Hair follicular keratinocyte (primary cell): ENCODE data around the gene GPR119. TPM values are rescaled to one million over a fixed set of nuclear protein-coding genes. Genes with fewer than 3 reads are reported as not detected.

Experiments used
- total RNA-seq: library from RNA; depleted of rRNA; stranded (reverse); fragments of >200 nt; gene quantifications from 2 replicates; pipeline ENCODE4 v1.2.3, GENCODE V29; 2015

GPR119 gene
- not detected in 2 replicates for total RNA-seq

DNA sequence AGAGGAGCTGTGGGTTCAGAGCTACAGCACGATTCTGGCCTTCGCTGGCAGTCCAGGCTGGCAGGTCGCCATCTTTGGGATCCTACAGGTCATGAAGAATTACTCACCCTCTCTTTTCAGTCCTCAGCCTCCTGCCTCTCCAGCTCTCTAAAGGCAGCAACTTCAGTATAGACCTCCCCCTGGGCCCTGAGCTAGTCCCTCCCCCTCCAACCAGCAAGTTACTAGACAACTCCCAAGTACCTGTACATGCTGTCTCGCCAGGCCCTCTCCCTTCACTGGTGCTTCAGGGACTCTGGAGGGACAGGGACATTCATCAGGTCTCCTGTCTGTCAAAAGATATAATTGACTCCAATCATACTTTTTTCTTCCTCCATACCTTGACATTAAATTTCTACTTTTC, at the start of gene GPR119:
TSS of gene GPR119 (minus strand) at position 155 of the 400 bp plus-strand sequence. CDS start 227 bp downstream, outside the sequence.

DNA sequence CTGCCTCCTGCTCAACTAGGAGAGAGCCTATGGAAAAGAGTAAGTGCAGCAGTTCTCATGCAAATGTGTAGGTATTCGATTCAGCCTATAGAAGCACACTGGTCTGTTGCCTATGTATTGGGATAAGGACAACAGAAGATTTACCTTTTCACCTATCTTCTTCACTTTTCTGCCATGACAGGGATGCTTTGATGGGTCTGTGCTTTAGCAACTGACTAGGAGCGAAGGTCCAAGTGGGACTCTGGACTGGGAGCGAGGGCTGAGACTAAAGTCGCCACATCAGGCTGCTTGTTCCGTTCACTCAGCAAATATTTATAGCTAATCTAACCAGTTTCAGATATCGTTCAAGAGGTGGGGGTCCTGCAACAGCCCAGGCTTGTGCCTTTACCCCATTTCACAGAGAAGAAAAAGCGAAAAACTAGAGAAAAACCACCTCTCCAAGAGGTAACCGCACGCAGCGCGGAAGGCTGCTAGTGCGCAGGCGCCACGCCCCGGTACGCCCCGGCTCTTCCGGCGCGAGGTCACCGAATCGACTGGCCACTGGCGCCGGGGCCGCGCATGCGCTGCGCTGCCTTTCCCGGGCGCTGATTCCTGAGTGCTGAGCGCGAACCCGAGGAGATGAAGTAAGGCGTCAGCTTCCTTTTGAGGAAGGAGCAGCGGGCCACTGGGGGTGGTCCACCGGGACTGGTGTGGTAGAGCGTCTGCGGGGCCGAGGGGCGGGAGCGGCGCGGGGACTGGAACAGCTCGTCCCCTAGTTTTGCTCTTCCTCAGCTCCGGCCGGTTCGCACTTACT, 16.1 kb upstream of the GPR119 start, which contains the start of gene RBMX2:
TSS of gene RBMX2 (plus strand) at position 573 of the 793 bp plus-strand sequence. CDS start at position 619, 46 bp downstream.

DNA sequence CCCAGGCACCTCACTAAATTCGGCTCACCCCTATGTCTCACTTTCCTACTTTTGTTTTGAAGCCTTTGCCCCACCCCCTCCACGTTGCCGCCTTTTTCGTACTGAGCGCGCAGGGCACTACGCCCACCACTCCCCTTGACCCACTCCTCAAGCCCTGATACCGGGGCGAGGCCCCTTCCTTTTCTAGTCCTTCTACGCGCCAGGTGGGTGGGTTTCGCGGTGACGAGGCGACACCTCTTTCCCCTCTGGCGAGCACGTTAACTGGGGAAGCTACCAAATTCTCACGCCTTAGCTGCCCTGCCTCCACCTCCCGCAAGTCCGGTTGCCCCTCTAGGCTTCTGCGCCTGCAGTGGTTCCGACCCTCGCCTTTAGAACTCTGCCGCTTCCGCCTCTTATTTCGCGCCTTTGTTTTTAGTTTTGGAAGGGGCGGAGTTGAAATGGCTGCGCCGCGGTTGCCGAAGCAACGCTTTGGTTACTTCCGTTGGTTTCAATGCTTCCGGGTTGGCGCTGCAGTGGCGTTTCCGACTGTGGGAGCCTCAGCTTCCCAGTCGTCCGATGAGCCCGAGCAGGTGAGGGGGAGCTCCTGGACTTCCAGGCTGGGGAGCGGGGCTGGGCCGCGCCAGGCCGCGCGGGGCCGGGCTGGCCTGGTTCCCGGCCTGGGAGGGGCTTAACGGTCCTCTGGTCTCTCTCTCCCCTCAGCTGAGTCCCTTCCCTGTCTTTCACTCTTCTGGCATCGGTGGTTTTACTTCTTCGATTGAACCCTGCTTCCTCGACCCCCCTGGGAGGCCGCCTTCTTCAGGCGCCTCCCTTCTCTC, 45.9 kb downstream of the GPR119 start, which contains the start of gene SLC25A14:
TSS of gene SLC25A14 (plus strand) at position 512 of the 815 bp plus-strand sequence. CDS start 360 bp downstream, outside the sequence.

Other genes starting within 250 kb of the GPR119 start
- 17.9 and 25.9 TPM in 2 replicates for gene AIFM1, start 219.8 kb downstream of the GPR119 start, total RNA-seq
- gene RAB33A, start 213.7 kb downstream of the GPR119 start, total RNA-seq = not detected in 2 replicates
- gene ZNF280C, start 116.8 kb downstream of the GPR119 start, total RNA-seq = 2.2 and 3.7 TPM in 2 replicates
- 7.3 and 19.2 TPM in 2 replicates for gene SLC25A14, start 45.8 kb downstream of the GPR119 start, total RNA-seq
- 20.1 and 27.9 TPM in 2 replicates for gene RBMX2, start 16.3 kb upstream of the GPR119 start, total RNA-seq